Measurements from ENCODE around the gene KIRREL2.
"Not testable (repeated sequence)": the region's sequence is repeated elsewhere in the genome, so short reads cannot be mapped to it uniquely, and the experiment has no call there.

Gene KIRREL2

DNA sequence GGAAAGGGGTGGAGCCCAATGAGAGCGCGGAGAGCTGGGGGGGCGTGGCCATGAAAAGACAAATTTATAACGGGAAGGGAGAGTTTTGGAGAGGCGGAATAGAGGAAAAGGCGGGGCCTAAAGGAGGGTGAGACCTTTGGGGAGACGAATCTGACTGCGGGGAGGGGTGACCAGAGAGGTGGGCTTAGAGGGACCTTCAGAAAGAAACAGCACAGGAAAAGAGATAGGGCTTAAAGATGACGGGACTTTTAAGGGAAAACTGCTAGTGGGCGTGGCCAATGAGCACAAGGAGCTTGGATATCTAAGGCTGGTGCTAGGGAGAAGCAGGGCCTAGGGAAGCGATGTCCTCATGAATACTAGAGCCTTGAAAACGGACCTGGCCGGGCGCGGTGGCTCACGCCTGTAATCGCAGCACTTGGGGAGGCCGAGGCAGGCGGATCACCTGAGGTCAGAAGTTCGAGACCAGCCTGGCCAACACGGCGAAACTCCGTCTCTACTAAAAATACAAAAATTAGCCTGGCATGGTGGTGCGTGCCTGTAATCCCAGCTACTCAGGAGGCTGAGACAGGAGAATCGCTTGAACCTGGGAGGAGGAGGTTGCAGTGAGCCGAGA is 13.5 kb downstream of the KIRREL2 start:
- DNase-seq = not testable (repeated sequence)

- no peak for DNase-seq
Observed at GRCh38 chr19:35870798-35871197, 14.1 kb downstream of the KIRREL2 start.

DNA sequence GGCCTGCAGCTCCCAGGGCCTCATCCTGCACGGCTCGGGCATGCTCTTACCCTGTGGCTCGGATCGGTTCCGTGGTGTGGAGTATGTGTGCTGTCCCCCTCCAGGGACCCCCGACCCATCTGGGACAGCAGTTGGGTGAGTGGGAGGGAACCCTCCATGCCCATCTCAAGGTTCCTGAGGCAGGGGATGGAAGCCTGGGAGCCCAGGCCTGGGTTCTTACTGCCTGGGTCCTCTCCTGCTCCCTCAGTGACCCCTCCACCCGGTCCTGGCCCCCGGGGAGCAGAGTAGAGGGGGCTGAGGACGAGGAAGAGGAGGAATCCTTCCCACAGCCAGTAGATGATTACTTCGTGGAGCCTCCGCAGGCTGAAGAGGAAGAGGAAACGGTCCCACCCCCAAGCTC is 14.9 kb downstream of the KIRREL2 start:
- DNase-seq = no peak

GRCh38 chr19:35872180-35872579 is 15.5 kb downstream of the KIRREL2 start:
- no peak for DNase-seq

DNA sequence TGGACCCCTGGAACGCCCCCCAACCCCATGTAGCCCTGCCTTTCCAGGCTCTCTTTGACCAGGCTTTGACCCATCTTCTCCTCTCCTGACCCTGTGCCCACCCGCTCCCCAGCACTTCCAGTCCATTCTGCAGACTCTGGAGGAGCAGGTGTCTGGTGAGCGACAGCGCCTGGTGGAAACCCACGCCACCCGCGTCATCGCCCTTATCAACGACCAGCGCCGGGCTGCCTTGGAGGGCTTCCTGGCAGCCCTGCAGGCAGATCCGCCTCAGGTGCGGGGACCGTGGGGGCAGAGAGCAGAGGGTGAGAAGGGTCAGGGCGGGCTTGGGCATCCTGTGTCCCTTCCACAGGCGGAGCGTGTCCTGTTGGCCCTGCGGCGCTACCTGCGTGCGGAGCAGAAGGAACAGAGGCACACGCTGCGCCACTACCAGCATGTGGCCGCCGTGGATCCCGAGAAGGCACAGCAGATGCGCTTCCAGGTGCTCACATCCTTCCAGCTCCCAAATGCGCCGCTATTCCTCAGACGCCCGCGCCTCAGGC is 17.8 kb downstream of the KIRREL2 start:
- no peak for DNase-seq

DNA sequence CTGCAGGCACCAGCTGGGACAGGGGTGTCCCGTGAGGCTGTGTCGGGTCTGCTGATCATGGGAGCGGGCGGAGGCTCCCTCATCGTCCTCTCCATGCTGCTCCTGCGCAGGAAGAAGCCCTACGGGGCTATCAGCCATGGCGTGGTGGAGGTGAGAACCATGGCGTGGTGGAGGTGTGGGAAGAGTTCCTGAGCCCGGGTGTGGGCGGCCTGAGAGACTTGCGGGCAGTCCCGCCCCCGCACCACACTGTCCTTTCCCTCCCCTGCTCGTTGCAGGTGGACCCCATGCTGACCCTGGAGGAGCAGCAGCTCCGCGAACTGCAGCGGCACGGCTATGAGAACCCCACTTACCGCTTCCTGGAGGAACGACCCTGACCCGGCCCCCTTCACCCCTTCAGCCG is 22.4 kb downstream of the KIRREL2 start:
- no peak for DNase-seq

GRCh38 chr19:35879770-35880317 is 23.1 kb downstream of the KIRREL2 start:
- peak; percentile 69 for DNase-seq

- peak; percentile 25 for DNase-seq
Observed at GRCh38 chr19:35882114-35882832, 25.6 kb downstream of the KIRREL2 start.

- DNase-seq = no peak
Observed at GRCh38 chr19:35883882-35884281, 27.2 kb downstream of the KIRREL2 start.

- DNase-seq = no peak
Observed at GRCh38 chr19:35885225-35885738, 28.6 kb downstream of the KIRREL2 start.

DNA sequence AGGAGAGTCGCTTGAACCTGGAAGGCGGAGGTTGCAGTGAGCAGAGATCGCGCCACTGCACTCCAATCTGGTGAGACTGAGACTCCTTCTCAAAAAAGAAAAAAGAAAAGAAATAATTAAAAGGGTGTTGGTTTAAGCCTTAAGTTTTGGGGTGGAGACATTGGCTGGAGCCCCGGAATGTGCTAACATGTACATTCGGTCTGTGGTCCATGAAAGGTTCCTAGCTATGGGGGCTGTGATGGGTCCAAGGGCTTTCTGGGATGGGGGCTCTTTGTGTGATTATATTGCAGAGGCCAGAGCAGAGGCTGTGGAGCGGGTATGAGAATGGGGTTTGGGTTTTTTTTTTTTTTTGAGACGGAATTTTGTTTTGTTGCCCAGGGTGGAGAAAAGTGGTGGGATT is 29.2 kb downstream of the KIRREL2 start:
- no peak for DNase-seq

- DNase-seq = no peak
Observed at GRCh38 chr19:35887197-35887596, 30.5 kb downstream of the KIRREL2 start.

DNA sequence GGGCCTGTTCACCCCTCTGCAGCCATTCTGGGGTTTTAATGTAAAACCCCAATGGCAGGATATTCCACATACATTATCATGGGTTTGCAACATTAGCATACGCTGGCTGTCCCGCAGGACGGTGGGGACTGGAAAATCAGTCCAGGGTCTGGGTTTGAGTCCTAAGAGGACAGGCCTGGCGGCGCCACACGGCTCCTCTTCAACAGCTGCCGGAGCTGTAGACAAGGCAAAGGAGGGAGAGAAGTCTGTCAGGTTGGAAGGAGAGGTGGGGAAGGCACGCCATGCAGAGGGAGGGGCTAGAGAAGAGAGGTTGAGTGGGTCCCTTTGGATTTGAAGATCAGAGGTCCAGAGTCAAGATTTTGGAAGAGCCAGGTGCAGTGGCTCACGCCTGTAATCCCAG is 31.7 kb downstream of the KIRREL2 start:
- DNase-seq = no peak

DNA sequence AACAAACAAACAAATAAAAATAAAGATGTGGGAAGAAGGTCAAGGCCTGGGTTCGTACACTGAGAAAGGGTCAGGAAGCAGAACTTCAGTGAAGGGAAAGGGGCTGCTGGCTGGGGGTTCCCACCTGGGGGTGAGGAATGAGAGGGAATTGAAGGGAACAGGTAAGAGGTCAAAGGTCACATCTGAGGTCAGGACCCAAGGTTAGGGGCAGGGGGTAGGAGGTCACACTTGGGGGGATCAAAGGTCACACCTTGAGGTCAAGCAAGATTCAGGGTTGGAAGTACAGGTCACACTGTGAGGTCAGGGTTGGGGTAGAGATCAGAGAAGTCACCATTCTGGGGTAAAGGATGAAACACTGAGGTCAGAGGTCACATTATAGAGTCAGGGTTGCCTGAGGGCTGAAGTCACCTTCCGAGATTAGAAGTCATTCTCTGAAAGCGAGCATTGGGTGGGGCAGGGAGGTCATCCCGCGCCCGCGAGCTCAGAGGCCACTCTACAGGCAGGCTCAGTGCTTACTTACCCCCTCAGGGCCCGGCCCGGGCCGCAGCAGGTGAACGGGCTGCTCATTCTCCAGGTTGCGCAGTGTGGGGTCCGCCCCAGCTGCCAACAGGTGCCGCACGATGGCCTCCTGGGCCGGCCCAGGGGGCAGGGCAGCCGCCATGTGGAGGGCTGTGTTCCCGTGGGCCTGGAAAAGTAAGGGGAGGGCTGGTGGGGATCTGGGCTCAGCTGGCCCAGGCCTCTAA is 32.8 kb downstream of the KIRREL2 start:
- no peak for DNase-seq

DNA sequence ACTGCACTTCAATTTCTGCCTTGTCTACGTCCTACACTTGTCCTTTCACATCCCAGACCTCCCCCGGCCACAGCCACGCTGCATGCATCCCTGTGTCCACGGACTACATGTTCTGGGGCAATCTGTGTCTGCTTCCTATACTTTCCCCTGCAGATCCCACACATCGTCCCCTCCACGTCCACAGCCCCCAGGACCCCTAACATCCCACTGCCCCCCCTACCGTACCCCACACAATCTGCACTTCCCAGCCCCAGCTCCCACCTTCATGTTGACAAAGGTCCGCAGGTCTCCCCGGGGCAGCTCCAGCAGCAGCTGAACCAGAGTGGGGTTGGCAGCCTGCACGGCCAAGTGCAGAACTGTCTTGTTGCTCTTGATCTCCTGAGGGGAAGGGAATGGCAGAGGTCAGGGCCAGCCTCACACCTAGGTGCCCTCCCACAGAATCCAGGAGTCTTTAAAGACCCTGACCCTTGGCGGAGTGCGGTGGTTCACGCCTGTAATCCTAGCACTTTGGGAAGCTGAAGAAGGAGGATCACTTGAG is 33.5 kb downstream of the KIRREL2 start:
- no peak for DNase-seq

- DNase-seq = not testable (repeated sequence)
Observed at GRCh38 chr19:35891819-35892218, 35.1 kb downstream of the KIRREL2 start.

DNA sequence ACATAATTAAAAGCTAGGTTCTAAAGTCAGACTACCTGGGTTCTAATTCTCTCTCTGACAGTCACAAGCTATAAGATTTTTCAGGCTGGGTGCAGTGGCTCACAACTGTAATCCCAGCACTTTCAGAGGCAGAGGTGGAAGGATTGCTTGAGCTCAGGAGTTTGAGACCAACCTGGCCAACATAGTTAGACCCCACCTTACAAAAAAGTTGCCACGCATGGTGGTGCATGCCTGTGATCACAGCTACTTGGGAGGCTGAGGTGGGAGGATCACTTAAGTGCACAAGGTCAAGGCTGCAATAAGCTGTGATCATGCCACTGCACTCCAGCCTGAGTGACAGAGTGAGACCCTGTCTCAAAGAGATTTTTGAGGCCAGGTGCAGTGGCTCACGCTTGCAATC is 37.6 kb downstream of the KIRREL2 start:
- no peak for DNase-seq

DNA sequence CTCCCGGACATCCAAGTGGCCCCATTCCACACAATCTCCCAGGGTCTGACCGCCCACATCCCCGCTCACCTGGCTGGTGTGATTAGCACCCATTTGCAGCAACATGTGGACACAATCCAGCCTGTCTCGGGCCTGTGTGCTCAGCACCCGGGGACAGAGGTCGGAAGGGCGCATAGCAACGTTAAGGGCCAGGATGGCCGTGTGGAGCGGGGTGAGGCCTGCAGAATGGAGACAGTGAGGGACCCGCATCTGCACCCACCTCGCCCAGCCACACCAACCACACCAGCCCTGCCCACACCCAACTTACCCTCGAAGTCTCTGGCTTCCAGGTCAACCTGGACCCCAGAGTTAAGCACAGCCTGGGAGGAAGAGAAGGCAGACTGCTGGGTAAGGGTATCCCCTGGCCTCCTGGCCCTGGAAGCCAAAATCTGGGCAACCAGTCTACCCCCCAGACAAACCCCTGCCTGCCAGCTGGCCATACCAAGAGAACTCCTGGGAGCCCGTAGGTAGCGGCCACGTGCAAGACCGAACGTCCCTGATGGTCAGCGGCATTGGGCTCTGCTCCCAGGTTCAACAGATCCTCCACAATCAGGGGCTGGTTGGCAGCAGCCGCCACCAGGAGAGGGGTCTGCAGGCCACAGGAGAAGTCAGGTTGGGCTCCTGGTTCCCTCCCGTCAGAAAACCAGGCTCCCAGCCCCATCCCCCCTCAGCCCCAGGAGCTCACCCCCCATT is 39.4 kb downstream of the KIRREL2 start:
- no peak for DNase-seq

DNA sequence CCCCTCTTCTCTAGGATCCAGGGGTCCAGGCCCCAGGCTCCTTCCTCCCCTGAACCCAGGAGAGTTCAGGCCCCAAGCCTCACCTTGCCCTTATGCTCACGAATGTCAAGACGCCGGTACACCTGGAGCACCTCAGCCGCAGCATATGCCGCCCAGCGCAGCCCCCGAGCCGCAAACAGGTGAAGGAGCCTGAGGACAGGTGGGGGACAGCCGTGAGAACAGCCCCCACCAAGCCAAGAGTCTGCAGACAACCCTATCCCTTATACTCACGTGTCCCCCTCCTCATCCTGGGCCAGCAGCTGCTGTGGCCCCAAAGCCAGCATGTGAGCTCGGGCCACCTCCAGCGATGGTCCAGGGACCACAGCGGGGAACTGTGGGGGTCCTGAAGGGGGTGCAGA is 39.9 kb downstream of the KIRREL2 start:
- DNase-seq = no peak

GRCh38 chr19:35897706-35898451 is 41.2 kb downstream of the KIRREL2 start:
- no peak for DNase-seq

DNA sequence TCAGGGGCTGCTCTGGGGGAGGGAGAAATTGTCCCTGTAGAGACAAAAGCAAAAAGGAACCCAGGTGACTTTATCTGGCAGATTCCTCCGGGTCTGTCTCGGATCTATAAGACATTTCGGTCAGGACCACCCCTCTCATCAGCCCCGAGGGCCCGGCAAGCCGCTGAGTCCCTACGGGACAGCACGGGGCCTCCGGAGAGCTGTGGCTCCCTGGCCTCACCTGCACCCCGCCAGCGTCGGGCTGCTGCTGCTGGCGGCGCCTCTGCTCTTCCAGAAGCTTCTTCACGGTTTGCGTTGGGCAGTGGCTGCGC is 41.7 kb downstream of the KIRREL2 start:
- no peak for DNase-seq

Measured in GDM1 (cell line).